Tongue (tissue), 2 donors: ENCODE data around the gene NRXN3. TPM values are rescaled to one million over a fixed set of nuclear protein-coding genes. Genes with fewer than 3 reads are reported as not detected.
"Not testable (repeated sequence)": the region's sequence is repeated elsewhere in the genome, so short reads cannot be mapped to it uniquely, and the experiment has no call there.

Experiments
- DNase-seq: peaks from one replicate; pipeline ENCODE4 v3.0.0-alpha.2; 2015
- total RNA-seq: library from RNA; depleted of rRNA; stranded (reverse); fragments of >200 nt; gene quantifications from one replicate; pipeline ENCODE4 v1.2.3, GENCODE V29; 2014

Gene NRXN3
- total RNA-seq, 1 donor from 2014 or later, result 2.9 TPM

DNA sequence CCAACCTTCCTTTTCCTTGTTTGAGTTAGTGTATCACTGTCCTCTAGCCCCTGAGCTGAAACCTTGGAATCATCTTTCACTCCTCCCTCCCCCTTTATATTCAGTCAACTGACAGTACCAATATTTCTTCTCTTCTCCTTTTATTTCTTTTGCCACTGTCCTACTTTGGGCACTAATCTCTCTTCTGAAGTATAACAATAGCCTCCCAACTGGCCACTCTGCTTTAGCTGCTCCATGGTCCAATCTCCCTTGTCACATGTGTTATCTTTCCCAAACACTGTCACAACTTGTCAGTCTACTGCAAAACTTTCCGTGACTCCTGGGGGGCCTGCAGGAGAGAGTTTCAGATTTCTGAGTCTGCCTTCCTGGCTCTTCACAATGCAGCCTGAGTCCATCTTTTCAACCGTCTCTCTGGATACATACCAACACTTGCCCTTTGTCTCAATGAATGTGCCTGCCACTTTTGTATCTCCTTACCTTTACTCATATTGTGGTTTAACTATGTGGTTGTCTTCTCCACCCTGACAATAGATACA lies 1570.0 kb downstream of the NRXN3 start:
- no peak for DNase-seq

GRCh38 chr14:79742142-79742541 lies 1572.0 kb downstream of the NRXN3 start:
- DNase-seq, result no peak

DNA sequence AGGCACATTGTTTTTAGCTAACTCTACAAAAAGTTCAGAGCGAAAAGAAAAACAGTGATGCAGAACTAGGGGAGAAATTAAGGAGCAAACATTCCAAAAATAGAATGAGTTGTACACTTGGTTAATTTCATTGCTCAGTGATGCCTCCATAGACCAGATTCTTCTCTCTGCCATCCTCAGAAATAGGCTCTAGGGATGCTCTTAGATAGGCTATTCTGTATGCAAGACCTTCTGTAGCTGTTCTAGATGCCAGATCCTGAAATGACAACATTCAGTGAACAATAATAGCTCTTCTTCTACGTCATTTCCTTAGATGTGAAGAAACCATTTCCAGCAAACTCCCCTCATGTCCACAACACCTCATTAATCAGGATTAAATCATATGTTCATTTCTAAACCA lies 1574.9 kb downstream of the NRXN3 start:
- DNase-seq, result no peak

- DNase-seq, result no peak
Measured at GRCh38 chr14:79749065-79749464, 1578.9 kb downstream of the NRXN3 start.

DNA sequence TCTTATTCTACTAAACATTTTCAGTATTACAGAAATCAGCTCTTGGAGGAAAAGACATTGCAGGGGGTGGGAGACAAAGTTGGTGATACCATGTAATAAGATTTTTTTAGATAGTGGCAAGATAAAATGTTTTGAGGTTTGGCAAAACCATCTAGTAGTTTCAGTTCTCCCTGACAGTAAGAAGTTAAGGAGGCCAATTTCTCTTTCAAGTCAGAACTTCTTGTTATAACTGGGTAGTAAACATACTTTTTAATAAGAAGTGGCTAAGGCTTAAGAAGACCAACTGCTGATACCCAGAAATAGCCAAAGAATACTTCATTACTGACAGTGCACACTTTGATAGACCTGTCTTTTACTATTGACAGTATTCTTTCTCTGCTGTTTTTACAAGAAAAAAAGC lies 1588.8 kb downstream of the NRXN3 start:
- DNase-seq, result no peak

DNA sequence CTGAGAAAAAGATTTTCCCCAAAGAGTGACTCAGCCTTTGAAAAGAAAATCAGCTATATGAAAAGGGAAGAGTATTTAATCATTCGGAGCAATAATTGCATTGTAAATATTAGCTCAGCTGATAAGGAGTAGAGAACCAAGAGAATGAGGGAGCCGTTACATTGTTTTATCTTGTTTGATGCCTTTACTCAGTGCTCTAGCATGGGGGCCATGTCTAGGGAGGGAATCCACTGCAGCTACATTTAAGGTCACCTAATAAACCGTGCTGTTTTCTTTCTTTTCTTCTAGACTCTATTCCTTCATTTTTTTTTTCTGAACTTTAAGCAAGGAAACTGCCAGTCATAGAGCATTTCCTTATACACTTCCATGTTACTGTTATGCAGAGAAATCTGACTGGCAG lies 1594.2 kb downstream of the NRXN3 start:
- DNase-seq, result no peak

DNA sequence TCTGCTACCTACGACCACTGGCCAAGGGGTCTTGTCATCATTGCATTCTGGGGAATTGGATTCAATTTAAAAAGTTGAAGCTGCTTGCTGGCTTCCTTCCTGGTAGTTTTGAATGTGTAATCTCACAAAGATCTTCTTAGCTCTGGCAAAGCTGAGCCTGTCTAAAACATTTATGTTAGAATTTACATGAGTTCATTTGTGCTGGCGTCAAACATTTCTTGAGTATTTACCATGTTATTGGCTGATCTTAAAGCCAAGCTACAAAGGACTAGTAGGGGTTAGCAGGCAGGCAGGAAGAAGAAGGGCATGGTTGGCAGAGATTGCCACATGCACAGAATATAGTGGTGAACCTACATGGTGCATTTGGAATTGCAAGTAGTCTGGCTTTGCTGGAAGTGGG lies 1596.3 kb downstream of the NRXN3 start:
- no peak for DNase-seq

- DNase-seq, result no peak
Measured at GRCh38 chr14:79767251-79767650, 1597.1 kb downstream of the NRXN3 start.

DNA sequence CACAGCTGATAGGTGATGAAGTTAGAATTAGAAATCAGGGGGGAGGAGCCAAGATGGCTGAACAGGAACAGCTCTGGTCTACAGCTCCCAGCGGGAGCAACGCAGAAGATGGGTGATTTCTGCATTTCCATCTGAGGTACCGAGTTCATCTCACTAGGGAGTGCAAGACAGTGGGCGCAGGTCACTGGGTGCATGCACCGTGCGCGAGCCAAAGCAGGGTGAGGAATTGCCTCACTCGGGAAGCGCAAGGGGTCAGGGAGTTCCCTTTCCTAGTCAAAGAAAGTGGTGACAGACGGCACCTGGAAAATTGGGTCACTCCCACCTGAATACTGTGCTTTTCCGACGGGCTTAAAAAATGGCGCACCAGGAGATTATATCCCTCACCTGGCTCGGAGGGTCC lies 1597.5 kb downstream of the NRXN3 start:
- DNase-seq, result not testable (repeated sequence)

DNA sequence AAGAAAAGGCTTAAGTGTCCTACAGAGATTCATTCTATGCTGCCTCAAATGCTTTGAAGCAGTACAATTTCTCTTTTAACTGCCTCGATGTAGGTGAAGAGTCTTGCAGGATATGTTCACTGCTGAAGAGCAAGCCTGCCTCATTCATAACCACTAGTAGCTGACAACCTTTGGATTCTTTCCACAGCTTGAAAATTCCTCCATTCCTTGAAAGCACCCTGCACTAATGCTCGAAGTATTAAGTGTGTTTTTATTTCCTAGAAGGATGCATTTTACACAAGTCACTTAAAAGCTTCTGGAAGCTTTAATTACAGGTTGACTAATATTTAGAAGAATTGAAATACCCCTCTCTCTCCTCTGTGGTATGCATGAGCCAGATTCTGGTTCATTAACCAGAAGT lies 1611.7 kb downstream of the NRXN3 start:
- DNase-seq, result no peak

- no peak for DNase-seq
Measured at GRCh38 chr14:79783041-79783440, 1612.9 kb downstream of the NRXN3 start.

GRCh38 chr14:79786522-79786921 lies 1616.3 kb downstream of the NRXN3 start:
- DNase-seq, result no peak

- no peak for DNase-seq
Measured at GRCh38 chr14:79788346-79788745, 1618.2 kb downstream of the NRXN3 start.

GRCh38 chr14:79791055-79791732 lies 1621.0 kb downstream of the NRXN3 start:
- no peak for DNase-seq

GRCh38 chr14:79802093-79802492 lies 1631.9 kb downstream of the NRXN3 start:
- DNase-seq, result no peak

- DNase-seq, result no peak
Measured at GRCh38 chr14:79805636-79806035, 1635.5 kb downstream of the NRXN3 start.

- no peak for DNase-seq
Measured at GRCh38 chr14:79809849-79810612, 1639.9 kb downstream of the NRXN3 start.

DNA sequence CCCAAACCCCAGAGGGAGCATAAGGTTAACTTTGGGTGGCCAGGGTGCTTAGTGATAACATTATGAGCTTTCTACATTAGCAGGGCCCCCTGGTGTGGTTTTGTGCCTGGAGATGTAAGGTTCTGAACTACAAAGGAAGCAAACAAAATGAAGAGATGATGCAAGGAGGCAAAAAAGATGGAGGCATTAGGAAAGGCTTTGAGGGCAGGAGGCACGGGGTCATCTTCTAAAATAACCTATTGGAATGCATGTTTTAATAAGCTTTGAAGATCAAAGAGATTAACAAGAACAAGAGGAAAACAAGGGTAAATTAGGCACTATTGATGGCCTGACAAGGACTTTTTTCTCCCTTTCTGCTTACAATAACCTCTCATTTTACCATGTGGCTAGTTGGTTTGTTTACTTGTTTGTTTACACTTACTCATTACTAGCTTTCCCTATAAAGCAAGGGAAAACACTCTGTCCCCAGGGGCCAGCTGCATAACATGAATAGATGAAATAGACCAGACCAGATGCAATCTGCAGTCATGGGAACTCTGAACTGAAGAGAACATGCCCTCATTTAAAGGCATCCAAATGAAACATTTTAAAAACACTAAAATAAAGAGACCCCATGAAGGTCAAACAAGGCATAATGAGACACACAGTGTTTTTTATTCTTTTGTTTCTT lies 1650.8 kb downstream of the NRXN3 start:
- DNase-seq, result no peak

- DNase-seq, result no peak
Measured at GRCh38 chr14:79822034-79822433, 1651.9 kb downstream of the NRXN3 start.

DNA sequence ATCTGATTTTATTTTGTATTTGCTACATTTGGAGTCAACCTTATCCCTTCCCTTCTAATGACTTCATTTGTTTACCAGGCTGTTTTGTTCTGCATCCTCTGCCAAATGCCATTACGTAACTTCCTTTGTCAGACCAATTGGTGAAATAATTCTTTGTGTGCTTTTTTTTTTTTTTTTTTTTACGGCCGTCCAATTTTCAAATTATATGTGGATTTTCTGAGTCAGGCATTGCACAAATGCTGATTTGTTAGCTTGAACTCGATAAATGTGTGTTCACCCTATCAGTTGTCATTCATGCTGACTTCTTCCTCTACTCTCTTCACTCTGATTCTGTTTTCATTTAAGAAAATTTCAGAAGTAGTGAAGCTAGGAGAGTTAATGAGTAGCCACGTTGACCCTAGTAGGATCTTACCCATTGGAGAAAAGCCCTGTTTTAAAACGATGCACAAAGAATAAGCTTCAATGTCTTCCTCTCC lies 1654.9 kb downstream of the NRXN3 start:
- peak; percentile 53 for DNase-seq

DNA sequence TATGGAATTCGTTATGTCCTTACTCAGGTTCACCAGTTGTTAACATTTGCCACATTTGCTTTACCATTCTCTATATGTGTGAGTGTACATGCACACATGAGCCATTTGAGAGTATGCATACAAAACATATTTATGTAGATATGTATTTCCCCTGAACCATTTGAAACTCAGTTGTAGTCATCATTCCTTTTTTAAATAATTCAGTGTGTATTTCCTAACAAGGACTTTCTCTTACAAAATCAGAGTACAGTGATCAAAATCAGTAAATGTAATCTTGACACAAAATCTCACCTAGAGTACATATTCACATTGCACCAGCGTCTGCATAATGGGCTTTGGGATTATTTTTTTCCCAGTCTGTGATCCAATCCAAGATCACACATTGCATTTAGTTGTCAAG lies 1656.2 kb downstream of the NRXN3 start:
- no peak for DNase-seq

GRCh38 chr14:79829405-79830166 lies 1659.4 kb downstream of the NRXN3 start:
- DNase-seq, result no peak
